ENCODE measurements around the gene NTM.

NTM gene

DNA sequence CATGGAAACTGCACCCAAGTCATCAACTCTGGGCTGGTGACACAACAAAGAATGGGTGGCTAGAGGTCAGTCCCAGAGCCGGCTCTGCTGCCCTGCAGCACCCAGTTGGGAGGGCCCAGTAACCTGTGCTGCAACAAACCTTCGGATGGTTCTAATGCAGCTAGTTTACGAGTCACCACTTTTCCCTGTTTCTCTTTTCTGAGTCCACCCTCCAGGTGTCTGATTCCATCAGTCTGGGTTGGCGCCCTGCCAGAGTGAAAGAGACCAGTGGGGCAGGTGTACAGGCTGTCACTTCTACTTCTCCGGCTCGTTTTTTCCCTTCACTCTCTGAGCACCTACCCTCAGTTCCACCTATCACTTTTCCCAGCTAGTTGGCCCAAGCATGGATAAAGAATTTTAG lies 572.9 kb downstream of the NTM start:
- no peak for DNase-seq

DNA sequence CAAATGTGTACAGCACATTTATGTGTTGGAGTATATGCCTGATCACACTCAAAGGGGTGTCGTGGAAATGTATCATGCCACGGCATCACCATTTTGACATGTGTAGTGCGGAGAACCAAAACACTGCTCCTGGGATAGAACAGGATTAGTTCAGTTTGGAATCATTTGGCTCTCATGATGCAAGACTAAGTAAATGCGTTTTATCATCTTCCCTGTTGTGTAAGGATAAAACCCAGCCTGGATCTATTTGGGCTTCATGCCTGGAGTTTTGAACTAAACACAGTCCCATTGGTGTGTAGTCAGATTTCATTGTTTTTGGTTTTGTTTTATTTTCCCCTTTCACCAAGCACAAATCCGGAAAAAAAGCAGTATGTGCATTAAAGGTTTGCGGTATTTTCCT lies 574.3 kb downstream of the NTM start:
- no peak for DNase-seq

DNA sequence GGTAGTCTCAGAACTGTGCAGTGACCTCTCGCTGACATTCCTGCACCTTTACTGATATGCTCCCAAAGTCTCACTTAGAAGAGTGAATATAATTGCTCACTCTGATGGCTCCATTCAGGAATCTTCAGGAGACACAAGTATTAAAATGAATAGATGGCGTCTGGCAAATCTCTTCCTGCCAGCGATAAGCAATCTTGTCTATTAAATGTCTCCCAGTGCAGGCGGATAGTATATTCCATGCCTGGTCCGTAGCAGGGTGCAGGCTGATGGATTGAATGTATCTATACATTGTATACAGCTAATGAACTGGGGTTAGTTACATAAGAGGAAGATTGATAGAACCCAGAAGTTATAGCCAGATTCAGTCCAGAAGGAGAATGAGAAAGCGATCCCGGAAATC lies 575.3 kb downstream of the NTM start:
- DNase-seq = no peak

DNA sequence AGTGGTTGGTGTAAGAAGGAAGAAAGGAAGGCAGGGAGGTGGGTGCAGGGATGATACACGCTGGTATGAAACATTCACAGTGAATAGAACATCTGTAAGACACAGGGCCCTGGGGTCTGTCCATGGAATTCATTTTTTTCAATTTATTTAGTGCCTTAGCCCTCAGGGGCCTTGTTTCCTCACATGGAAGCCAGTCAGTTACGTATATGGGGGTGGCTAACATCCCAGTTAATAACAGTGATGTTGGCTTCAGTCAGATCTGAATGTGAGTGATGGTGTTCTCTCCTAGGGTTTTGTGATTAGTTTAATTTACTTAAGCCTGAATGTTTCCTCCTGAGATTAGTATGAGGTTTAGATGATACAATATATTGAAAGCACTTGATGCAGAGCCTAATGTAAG lies 577.1 kb downstream of the NTM start:
- no peak for DNase-seq

DNA sequence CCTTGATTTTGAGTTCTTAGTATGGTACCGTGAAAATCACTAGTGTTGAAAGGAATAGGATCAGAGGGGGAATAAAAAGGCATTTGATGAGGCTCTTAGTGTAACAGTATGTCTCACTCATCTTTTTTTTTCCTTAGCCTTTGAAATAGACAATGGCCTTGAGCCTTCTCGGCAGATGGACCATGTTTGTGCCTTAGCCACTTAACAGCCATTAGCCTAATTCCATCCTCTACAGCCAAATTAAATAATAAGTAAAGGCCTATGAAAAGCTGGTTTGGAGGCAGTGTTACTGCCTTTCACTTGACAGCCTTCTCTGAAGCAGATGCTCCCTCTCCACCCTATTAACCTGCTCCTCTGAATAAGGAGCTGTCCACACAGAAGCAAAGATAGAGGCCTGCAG lies 580.7 kb downstream of the NTM start:
- DNase-seq = no peak

DNA sequence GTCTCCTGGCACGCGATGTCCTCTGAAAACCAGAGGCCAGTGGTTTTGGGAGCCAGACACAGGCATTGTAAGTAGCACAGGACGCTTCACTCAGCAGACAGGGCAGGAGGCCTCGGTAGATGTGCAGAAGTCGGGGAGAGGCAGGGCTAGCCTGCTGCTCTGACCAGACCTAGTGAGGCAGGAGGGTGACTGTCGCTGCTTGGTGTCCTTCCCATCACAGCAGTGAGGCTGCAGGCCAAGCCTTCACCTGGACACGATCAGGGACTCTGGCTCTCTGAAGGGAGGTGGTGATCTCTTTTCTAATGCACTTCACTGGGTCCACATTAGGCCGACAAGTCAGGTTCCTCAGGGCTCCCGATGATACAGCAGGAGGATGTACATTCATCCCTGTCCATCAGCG lies 583.7 kb downstream of the NTM start:
- no peak for DNase-seq

DNA sequence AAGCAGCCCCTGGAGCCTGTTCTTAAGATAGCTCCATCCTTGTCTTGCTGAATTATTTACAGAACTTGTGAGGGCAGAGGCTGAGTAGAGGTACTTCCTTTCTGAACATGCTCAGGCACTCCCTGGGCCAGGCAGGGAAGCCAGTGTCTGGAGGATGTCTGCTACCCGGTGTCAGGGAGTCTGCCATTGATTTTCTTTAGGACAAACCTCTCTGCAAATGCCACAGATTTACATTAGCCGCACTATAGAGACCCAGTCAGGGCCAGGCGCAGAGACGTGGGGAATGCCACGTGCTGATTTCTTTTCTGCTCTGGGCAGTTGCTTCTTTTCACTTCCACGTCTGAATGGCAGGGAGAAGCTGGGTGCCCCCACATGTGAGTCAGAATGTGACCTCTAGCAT lies 585.5 kb downstream of the NTM start:
- DNase-seq = no peak

DNA sequence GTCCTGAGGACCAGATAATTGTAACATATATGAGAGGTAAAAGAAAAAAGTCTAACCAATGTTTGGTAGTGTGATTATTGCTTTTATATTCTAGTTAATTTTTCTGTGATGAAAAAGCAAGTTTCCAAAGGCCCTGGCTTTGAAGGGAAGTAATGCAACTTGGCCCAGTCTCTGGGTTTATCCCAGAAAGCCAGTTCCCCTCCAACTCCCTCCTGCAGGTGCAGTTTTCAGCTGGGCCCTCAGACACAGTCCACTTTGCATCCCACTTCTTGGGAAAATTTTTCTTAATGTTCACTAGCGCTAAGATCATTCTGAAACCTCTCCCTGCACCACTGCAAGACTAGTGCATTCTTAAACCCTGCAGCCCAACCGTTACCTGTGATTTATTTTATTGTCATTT lies 586.8 kb downstream of the NTM start:
- no peak for DNase-seq

DNA sequence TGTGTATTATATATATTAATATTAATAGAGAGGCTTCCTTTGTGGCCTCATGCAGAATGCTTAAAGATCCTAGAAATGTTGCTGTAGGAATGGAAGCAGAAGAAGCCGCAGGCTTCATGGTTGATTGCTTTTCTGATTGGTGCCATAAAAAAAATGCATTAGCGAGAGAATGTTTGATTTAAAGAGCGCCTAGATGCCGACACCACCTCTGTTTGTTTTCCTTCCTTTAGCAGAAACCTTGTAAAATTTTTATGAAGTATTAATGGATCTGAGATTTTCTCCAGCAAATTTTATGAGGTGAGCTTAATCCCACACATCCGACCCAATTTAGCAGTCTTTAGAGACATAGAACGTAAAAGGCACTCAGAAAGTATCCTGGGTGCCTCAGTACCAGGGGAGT lies 587.5 kb downstream of the NTM start:
- DNase-seq = no peak

DNA sequence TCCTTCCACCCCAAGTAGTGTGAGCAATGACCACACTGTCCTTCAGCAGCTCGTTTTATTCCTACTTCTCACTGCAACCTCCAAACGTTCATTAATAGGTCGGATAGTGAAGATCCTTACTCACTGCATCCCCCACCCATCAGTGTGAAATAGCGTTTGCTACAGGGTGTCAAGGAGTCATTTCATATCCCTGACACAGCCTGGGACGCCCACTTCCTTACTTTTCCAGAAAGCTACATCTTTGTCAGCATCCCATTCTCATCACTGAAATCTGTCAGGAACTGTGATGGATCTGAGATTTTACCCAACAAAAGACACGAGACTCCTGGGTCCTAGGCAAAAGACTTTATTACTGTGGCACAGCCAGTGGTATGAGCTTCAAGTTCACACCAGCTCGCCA lies 592.4 kb downstream of the NTM start:
- no peak for DNase-seq

DNA sequence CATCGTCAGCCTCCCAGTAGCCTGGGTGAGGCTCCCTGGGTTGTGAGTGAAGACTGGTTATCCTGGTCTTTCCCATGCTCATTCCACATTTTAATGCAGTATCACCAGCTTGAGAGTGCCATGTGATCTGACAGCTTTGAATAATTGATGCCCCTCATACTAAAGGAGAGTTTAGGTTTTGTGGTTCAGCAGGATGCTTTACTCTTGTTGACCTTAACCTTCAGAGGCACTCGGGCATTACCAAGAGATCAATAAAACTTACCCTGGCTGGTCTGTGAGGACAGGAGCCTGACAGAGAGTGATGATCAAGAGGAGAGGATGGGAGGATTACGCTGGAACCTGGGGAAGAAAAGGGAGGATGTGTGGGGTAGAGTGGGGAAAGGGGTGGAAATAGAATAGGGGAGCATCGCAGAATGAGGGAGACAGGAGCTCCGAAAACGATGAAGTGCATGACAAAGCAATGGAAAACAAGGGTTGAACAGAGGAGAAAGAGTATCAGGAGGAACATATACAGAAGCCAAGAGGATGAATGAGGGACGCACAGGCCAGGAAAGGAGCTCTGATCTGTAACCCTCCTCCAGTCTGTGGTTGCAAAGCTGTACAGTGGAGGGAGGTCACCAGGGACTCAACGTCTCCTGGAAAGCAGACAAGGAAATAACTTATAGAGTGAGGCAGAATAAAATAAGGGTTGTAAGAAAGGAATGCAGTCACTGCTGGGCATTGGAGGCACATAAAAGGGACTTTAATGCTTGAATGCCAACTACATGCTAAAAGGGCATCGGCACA lies 594.5 kb downstream of the NTM start:
- DNase-seq = no peak

DNA sequence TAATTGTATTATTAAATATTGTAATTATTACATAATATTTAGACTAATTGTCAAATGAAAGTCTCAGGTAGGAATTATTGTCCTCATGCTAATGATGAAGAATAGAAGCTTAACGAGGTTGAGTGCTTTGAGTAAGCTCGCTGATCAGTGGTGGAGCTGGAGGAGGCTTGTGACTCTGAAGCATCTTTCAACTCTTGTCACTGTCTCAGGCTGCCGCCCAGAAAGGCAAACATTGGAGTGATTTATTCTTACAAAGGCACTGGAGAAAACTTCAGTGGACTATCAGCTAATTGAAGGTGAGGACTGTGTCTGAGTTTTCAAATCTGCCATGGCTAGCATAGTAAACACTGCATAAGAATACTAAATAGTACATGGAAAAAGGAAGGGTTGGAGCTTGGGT lies 595.1 kb downstream of the NTM start:
- no peak for DNase-seq

DNA sequence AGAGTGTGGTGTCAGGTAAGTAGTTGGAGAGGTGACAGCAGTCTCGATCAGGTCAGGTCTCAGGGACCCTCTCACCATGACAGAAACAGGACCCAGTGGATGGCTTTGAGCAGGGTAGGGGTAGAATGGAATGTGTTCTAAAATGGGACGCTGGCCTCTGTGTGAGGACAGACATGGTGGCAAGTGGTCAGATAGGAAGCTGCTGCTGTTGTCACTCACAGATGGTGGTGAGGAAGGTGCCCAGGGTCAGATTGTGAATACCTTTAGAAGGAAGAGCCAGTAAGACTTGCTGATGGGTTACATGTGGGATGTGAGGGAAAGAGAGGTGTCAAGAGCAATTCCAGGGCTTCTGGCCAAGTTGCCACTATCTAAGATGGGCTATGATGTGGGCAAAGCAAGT lies 596.3 kb downstream of the NTM start:
- no peak for DNase-seq

DNA sequence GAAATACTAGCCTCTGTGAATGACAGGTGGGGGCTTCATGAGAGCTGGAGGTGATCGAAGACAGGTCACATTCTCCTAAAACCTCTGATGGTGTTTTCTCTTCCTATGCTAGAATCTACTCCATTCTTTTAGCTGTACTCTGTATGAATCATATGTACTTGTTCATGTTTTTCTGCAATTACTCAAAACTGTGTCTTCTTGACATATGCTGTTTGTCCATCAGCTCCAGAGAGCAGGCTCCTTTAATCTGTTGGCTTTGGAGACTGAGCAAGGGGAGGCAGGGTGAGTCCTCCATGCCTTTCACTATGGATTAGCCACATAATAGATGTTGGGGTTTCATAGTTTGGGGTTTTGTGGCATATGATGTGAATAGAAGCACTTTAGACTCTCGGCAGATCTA lies 598.8 kb downstream of the NTM start:
- DNase-seq = no peak

DNA sequence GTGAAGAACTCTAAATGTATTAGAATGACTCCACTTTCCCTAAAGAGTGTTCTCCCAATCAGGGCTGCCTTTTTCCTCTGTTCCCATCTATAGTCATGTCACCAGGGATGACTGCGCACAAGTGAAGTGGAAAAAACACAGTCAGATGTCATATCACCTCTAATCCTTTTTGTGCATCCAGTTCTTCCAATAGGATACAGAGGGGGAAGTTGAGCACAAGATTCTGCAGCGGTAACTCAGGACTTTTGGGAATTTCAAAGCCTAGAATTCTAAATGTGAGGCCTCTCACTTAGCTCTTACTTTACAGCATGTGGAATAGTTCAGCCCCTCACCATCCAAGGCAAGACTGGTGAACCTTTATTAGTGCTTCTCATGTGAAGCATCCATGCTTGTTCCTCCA lies 602.6 kb downstream of the NTM start:
- no peak for DNase-seq

DNA sequence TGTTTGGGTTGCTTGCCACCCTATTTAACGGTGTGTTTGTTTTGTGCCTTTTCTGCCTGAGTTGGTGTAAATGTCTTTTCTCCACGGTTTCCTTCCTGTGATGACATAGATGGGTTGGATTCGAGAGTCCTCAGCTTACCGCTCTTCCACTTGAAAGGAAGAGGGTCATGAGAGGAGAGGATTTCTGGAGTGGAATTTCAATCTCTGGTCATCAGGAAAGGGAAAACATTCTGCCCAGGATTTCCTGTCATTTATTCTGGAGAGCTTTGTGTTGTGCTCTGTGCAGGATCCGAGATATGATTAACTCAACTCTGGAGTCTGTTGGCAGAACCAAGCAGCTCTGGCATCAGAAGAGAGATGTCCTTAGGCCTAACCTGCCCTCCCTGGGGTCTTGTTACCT lies 605.2 kb downstream of the NTM start:
- no peak for DNase-seq

DNA sequence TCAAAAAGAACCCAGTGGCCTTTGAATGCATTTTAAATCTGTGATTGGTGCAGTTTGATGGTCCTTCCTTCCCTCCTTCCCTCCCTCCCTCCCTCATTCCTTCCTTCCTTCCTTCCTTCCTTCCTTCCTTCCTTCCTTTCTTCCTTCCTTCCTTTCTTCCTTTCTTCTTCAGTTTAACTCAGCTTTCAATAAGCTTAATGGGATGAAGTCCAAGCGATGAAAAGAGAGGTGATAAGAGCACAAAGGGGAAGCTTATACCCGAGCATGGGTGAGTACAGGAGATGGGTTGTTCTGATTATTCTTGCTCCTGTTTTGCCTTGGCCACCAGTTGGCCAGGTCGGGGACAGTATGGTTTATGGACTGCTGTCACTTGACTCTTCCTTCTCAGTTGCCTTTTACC lies 605.6 kb downstream of the NTM start:
- DNase-seq = no peak

DNA sequence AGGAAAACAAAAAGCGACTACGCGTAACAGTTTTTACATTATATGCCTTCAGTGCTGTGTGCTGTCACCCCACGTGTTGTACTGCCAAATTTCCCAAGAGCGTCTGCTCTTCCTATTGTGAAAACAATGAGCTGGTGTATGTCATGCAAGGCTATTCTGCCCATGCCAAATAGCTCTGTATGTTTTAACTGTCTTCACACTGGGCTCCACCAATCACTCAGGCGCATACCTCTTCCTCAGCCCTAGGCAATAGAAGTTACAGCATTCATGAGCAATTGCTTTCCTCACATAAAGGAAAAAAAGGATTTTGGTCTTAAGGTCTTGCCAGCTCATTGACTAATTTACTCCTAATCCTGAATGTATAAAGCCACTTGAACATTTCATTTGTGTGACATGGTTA lies 606.8 kb downstream of the NTM start:
- no peak for DNase-seq

DNA sequence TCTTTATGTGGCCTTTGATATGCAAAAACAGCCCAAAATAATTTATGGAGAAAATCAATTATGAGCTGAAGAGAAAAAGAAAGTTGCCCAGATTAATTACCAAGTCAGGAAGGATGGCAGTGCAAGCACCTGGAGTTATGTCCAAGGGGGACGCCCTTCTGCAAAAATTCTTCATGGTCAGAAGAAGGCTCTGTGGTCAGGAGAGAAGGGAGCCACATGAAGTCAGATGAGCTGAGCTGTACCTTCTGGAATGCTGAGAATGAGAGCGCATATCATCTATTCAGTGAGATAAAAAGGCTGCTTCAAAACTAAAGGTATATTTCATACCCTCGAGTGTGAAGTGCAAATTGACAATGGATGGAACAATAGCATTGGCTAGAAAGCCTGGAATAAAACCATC lies 607.4 kb downstream of the NTM start:
- no peak for DNase-seq

DNA sequence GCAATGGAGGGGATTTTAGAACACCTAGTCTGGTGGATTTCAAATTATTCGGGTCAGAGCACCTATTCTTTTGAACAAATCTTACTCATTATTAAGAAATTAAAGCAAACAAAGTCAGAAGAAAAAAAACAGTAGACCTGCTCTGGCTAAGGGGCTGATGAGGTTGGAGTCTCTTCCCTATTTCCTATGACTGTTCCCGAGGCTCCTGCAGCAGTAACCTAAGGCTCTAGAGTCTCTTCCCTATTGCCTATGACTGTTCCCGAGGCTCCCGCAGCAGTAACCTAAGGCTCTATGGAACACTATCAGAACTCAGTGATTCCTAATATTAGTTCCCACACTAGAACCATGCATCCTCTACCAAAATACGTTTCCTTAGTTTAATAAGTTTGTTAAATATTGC lies 607.9 kb downstream of the NTM start:
- no peak for DNase-seq

DNA sequence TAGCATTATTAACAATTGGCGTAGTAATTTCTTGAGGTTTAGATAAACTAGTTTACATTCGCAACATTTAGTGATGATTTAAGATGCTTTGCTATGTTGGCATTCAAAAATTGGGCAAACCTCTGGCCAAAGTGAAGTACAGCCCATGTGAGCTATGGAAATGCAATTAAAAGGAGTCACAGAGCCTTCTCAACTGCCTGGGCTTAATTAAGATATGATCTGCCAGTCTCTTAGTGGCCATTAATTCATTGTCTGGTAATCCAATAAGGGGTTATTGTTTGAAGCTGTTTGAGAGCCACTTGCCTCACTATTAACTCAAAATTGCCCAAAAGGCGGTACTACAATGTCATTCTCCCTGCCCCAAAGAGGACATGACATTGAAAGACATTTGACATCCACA lies 608.9 kb downstream of the NTM start:
- no peak for DNase-seq

DNA sequence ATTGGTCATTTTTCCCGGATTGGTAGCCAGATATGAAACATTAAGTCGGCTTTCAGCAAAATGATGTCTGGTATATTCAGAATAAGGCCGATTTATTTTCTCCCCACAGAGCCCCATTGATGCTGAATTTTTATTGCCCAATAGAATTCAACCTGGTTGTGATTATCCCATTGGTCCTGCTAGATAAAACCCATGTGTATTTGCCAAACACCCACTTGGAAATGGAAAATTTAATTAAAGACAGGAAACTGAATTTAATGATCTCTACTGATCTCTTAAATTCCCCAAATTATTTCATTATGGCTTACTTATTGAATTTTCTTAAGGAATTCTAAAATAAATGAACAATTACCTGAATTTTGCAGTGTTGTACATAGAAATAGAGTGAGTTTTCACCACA lies 609.8 kb downstream of the NTM start:
- DNase-seq = no peak

DNA sequence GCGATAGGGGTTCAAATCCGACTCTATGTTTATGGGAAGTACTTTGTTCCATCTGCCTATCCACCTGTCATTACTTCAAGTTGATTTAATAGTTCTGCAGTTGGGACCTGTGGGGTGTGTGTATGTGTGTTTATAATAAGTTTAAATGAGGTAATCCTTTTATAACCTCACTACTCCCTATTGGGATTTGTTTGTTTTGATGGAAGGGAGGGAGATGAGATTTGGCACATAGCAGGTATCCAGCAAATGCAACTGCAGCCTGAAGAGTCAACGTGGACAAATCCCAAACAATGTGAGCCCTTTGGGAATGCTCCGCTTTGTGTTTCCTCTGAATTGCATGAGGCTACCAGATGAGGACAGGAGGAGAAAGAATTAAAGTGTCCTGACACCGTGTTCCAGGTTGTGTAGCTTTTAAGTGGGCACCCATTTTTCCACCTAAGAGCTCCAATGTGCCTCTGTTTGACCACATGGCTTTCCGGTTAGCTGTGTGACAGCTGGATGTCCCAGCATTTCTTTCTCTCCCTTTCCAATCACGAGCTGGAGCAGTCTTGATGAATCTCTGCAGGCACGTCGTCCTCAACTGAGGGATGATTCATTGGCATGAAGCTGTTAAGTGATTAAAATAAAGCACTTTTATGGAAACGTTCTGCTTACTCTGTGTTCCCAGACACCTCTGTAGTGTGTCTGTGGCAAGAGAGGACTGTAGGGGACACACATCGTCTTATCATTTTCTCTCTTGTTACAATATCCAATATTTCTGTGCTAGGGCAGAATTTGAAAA lies 610.7 kb downstream of the NTM start:
- no peak for DNase-seq

DNA sequence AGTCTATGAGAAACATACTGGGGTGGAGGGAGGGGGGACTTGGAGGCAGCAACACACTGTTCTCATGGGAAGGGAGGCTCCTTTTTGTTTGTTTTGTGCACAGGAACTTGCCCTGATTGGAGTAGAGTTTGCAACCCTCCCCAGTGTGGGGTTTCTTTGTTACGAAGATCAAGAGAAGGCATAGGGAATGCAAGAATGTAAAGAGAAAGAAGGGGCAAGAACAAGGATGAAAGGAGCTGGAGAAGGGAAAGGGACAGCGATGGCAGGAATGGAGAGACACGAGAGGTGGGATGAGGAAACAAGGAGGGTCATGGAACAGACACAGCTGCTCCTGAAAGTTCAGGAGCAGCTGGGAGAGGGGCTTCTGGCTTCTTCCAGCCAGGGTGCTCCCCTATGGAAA lies 611.7 kb downstream of the NTM start:
- no peak for DNase-seq

DNA sequence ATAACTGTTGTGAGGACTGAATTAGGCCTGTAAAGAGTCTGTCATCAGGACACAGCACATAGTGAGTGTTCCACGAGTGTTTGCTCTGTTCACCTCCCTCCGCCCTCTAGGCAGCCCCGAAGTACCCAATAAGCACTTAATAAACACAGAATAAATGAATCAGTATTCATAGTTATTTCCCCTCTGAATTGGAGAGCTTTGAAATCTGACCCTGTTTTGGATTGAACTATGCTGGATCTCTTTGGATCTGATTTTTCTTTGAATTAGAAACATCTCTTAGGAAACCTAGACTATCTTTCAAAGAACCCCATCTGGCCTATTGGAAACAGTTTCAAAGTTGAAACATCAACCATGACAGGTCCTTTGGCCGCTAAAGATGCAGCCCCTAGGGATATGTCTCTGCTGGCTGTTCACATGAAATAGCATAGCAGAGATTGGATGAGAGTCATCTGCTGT lies 615.5 kb downstream of the NTM start:
- no peak for DNase-seq

Data from GF-D8 (cell line).